ENCODE measurements around the gene DNAH14. TPM values are rescaled to one million over a fixed set of nuclear protein-coding genes. Genes with fewer than 3 reads are reported as not detected.
A peak's percentile ranks its signal among the peaks of the same experiment; 100 is the strongest.

DNAH14 gene
- total and polyA plus RNA-seq, 10 of the 15 experiments (the other 5 are each of a cell fraction or from before 2014, with no cell fraction given), result 2.0 to 7.9 (median 4.8) TPM

DNA sequence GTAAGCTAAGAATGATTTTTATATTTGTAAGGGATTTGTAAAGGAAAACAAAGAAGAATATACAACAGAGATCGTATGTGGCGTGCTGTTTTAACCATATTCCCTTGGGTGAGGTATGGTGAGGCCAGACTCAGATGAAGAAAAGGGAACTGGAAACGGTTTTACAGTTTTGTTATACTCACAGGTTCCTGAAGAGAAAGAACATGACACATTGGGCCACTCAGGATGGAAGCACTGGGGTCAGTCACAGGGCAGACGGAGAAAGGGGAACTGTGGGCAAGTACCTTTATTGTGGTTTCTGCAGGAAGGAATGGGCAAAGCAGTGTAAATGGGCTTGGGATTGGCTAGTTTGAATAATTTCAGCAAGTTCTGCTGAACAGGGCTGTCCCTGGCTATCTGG is 321.0 kb downstream of the DNAH14 start:
- H3K4me2 ChIP-seq (ENCODE audit: control insufficient read depth, insufficient read depth), result no peak overlapping the region
- ChIA-PET POLR2A (no interaction called here), CTCF (no interaction called here), SMC1A (ENCODE audit: uncharacterized antibody, unreplicated experiment) (no interaction called here), RAD21 (ENCODE audit: unreplicated experiment) (no interaction called here)
- peak; percentile 94 for ATAC-seq
- no peak overlapping the region for H3K4me3 ChIP-seq
- H3K4me1 ChIP-seq (ENCODE audit: control insufficient read depth, insufficient read depth, low read length), result peaks cover 3% of the 10 kb centered on the region; the same call in 1 of the 2 replicates
- no peaks in the 10 kb centered on the region for H3K79me2 ChIP-seq (ENCODE audit: control insufficient read depth, insufficient read depth, low read length)
- no peak overlapping the region for H3K27ac ChIP-seq (ENCODE audit: control insufficient read depth, insufficient read depth)
- 1% methylated on average over 4 of the region's 4 CpGs for WGBS (ENCODE audit: insufficient coverage, insufficient replicate concordance, low lambda C conversion rate, missing lambda C conversion rate)
- FAIRE-seq, result no peak
- H2AFZ ChIP-seq (ENCODE audit: control insufficient read depth, low read depth, low read length), result no peak overlapping the region
- BruUV-seq (replicated peaks), result no TSS peak
- in situ Hi-C loops (cut with MboI), result no loop called here
- peak; percentile 34 for DNase-seq (ENCODE audit: low read depth, low spot score)
- no peaks in the 10 kb centered on the region for H3K27me3 ChIP-seq (replicated peaks in 1 of 2; ENCODE audit: control insufficient read depth in 2 of 2, insufficient read depth in 2 of 2, low read length in 1 of 2)
- intact Hi-C loops (cut with micrococcal nuclease; ENCODE audit: unreplicated experiment), result no loop called here
- H4K20me1 ChIP-seq (ENCODE audit: control insufficient read depth, insufficient read depth), result no peaks in the 10 kb centered on the region
- H3K36me3 ChIP-seq (ENCODE audit: control insufficient read depth in 2 of 2, insufficient read depth in 2 of 2, low read length in 1 of 2), result no peaks in the 10 kb centered on the region
- H3K9me3 ChIP-seq (replicated peaks; ENCODE audit: control insufficient read depth, insufficient read depth, low read length), result no peaks in the 10 kb centered on the region
- no peak overlapping the region for H3K9ac ChIP-seq (ENCODE audit: control insufficient read depth, insufficient read depth, low read length)
- TF ChIP-seq GATAD2B (conservative IDR thresholded peaks at IDR 0.05; ENCODE audit: low read depth), result 0 out of 2 replicates have a peak, but pooled peaks have one; percentile 38
- peak; percentile 68 for TF ChIP-seq MTA2 (IDR thresholded peaks at IDR 0.05; ENCODE audit: low read depth)
- TF ChIP-seq DPF2 (IDR thresholded peaks at IDR 0.05), result peak; percentile 61; the same call in 1 of the 2 replicates
- TF ChIP-seq POLR2AphosphoS5 (IDR thresholded peaks at IDR 0.05; ENCODE audit: low read length), result no peak
- peak; percentile 55 to 57; a peak in 2 of 4 replicates for TF ChIP-seq EP300 (IDR thresholded peaks at IDR 0.05; ENCODE audit: borderline replicate concordance in 1 of 2, control insufficient read depth in 1 of 2, low read depth in 2 of 2, low read length in 2 of 2)
- TF ChIP-seq, protein P1, sequence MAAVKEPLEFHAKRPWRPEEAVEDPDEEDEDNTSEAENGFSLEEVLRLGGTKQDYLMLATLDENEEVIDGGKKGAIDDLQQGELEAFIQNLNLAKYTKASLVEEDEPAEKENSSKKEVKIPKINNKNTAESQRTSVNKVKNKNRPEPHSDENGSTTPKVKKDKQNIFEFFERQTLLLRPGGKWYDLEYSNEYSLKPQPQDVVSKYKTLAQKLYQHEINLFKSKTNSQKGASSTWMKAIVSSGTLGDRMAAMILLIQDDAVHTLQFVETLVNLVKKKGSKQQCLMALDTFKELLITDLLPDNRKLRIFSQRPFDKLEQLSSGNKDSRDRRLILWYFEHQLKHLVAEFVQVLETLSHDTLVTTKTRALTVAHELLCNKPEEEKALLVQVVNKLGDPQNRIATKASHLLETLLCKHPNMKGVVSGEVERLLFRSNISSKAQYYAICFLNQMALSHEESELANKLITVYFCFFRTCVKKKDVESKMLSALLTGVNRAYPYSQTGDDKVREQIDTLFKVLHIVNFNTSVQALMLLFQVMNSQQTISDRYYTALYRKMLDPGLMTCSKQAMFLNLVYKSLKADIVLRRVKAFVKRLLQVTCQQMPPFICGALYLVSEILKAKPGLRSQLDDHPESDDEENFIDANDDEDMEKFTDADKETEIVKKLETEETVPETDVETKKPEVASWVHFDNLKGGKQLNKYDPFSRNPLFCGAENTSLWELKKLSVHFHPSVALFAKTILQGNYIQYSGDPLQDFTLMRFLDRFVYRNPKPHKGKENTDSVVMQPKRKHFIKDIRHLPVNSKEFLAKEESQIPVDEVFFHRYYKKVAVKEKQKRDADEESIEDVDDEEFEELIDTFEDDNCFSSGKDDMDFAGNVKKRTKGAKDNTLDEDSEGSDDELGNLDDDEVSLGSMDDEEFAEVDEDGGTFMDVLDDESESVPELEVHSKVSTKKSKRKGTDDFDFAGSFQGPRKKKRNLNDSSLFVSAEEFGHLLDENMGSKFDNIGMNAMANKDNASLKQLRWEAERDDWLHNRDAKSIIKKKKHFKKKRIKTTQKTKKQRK (IDR thresholded peaks at IDR 0.05; ENCODE audit: low read depth, low read length), result no peak
- peak; percentile 36; the same call in 1 of the 2 replicates for TF ChIP-seq ATF7 (IDR thresholded peaks at IDR 0.05; ENCODE audit: low read depth)
- TF ChIP-seq YBX1 (IDR thresholded peaks at IDR 0.05), result no peak
- TF ChIP-seq CBX5 (IDR thresholded peaks at IDR 0.05; ENCODE audit: low read depth), result no peak
- no peak for TF ChIP-seq SP1 (IDR thresholded peaks at IDR 0.05; ENCODE audit: low read depth, low read length)
- TF ChIP-seq, protein P2, sequence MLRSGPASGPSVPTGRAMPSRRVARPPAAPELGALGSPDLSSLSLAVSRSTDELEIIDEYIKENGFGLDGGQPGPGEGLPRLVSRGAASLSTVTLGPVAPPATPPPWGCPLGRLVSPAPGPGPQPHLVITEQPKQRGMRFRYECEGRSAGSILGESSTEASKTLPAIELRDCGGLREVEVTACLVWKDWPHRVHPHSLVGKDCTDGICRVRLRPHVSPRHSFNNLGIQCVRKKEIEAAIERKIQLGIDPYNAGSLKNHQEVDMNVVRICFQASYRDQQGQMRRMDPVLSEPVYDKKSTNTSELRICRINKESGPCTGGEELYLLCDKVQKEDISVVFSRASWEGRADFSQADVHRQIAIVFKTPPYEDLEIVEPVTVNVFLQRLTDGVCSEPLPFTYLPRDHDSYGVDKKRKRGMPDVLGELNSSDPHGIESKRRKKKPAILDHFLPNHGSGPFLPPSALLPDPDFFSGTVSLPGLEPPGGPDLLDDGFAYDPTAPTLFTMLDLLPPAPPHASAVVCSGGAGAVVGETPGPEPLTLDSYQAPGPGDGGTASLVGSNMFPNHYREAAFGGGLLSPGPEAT (IDR thresholded peaks at IDR 0.05; ENCODE audit: low read depth), result 0 out of 2 replicates have a peak, but pooled peaks have one; percentile 48
- peak; percentile 87 for TF ChIP-seq MEF2B (IDR thresholded peaks at IDR 0.05; ENCODE audit: partially characterized antibody, poor library complexity, severe bottlenecking)
- peak; percentile 57; the same call in 1 of the 2 replicates for TF ChIP-seq NFIC (IDR thresholded peaks at IDR 0.05; ENCODE audit: low read depth, low read length)
- TF ChIP-seq BCL11A (IDR thresholded peaks at IDR 0.05; ENCODE audit: low read depth, low read length), result peak; percentile 79
- TF ChIP-seq BMI1 (IDR thresholded peaks at IDR 0.05; ENCODE audit: borderline replicate concordance), result no peak
- no peak for TF ChIP-seq NFYB (IDR thresholded peaks at IDR 0.05; ENCODE audit: insufficient read depth, low read depth, low read length)
- TF ChIP-seq, protein P3, sequence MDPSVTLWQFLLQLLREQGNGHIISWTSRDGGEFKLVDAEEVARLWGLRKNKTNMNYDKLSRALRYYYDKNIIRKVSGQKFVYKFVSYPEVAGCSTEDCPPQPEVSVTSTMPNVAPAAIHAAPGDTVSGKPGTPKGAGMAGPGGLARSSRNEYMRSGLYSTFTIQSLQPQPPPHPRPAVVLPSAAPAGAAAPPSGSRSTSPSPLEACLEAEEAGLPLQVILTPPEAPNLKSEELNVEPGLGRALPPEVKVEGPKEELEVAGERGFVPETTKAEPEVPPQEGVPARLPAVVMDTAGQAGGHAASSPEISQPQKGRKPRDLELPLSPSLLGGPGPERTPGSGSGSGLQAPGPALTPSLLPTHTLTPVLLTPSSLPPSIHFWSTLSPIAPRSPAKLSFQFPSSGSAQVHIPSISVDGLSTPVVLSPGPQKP (IDR thresholded peaks at IDR 0.05; ENCODE audit: low read depth, low read length), result no peak
- TF ChIP-seq RFX5 (IDR thresholded peaks at IDR 0.05; ENCODE audit: low read depth, low read length), result no peak
- no peak for TF ChIP-seq EGR1 (IDR thresholded peaks at IDR 0.05; ENCODE audit: borderline replicate concordance in 1 of 2, low read depth in 2 of 2, low read length in 2 of 2)
- 0 out of 2 replicates have a peak, but pooled peaks have one; percentile 38 for TF ChIP-seq CBFB (IDR thresholded peaks at IDR 0.05; ENCODE audit: low read depth)
- TF ChIP-seq IRF4 (IDR thresholded peaks at IDR 0.05; ENCODE audit: low read depth, low read length), result 0 out of 2 replicates have a peak, but pooled peaks have one; percentile 18

Data from GM12878 (cell line).